ENCODE measurements around the gene HDAC8. TPM values are rescaled to one million over a fixed set of nuclear protein-coding genes. Genes with fewer than 3 reads are reported as not detected.

Gene HDAC8
- total and polyA plus RNA-seq, 2 donors from 2014 or later: 32.9 to 38.4 TPM

DNA sequence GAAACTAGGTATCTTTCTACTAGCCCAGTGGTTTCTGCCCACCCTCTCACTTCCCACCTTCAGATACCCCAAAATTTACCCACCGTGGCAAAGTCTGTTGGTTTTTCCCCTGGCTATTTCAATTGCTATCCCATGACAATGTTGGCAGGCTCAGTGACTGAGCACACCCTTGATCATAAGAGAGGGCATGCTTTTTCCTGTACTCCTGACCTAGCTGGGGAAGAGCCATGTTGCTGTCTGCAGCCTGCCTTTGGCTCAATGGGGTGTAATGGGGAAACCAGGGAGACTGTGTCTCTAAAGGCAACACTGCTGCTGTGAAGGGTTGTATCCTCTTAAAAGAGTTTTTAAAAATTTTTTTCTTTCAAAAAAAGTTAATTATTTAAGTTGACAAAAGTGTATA, 176.5 kb downstream of the HDAC8 start:
- FAIRE-seq: no peak
- H3K4me3 ChIP-seq (ENCODE audit: low read length in 3 of 3): no peak overlapping the region
- H3K36me3 ChIP-seq (ENCODE audit: control insufficient read depth in 2 of 3, insufficient read depth in 3 of 3, low read length in 3 of 3): no peaks in the 10 kb centered on the region
- intact Hi-C loops (cut with DNase I): no loop called here
- no peak overlapping the region for H3K9ac ChIP-seq (ENCODE audit: low read length in 3 of 3)
- H3K4me1 ChIP-seq (ENCODE audit: control insufficient read depth in 2 of 3, insufficient read depth in 2 of 3, low read depth in 1 of 3, low read length in 3 of 3): no peaks in the 10 kb centered on the region
- no peak for DNase-seq
- no peak overlapping the region for H3K27ac ChIP-seq (ENCODE audit: low read depth in 2 of 2, low read length in 2 of 2)
- H3K27me3 ChIP-seq (ENCODE audit: control insufficient read depth, insufficient read depth, low read length): peaks cover 2% of the 10 kb centered on the region
- no peaks in the 10 kb centered on the region for H3K9me3 ChIP-seq (ENCODE audit: control insufficient read depth in 2 of 3, insufficient read depth in 1 of 3, low read length in 3 of 3)
- TF ChIP-seq, protein P1, sequence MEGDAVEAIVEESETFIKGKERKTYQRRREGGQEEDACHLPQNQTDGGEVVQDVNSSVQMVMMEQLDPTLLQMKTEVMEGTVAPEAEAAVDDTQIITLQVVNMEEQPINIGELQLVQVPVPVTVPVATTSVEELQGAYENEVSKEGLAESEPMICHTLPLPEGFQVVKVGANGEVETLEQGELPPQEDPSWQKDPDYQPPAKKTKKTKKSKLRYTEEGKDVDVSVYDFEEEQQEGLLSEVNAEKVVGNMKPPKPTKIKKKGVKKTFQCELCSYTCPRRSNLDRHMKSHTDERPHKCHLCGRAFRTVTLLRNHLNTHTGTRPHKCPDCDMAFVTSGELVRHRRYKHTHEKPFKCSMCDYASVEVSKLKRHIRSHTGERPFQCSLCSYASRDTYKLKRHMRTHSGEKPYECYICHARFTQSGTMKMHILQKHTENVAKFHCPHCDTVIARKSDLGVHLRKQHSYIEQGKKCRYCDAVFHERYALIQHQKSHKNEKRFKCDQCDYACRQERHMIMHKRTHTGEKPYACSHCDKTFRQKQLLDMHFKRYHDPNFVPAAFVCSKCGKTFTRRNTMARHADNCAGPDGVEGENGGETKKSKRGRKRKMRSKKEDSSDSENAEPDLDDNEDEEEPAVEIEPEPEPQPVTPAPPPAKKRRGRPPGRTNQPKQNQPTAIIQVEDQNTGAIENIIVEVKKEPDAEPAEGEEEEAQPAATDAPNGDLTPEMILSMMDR (IDR thresholded peaks at IDR 0.05; ENCODE audit: borderline replicate concordance, extremely low read depth, insufficient read depth): no peak

DNA sequence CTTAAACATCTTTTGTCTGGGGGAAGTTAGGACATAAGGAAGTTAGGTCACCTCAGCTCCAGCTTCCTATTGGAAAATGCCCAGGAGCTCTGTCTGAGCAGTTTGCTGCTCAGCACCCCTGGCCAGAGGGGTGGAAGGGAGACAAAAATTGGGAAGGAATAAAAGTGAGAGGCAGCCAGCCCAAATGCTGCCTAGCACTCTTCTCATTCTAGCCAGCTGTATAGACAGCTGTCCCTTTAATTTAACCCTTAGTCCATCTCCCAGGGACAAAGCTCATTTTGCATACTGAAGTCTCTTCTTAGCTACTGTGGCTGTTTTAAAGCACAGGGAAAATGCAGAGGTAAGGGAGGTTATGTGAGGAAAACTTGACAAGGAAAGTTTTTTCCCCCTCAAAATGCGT, 177.4 kb downstream of the HDAC8 start:
- FAIRE-seq: no peak

DNA sequence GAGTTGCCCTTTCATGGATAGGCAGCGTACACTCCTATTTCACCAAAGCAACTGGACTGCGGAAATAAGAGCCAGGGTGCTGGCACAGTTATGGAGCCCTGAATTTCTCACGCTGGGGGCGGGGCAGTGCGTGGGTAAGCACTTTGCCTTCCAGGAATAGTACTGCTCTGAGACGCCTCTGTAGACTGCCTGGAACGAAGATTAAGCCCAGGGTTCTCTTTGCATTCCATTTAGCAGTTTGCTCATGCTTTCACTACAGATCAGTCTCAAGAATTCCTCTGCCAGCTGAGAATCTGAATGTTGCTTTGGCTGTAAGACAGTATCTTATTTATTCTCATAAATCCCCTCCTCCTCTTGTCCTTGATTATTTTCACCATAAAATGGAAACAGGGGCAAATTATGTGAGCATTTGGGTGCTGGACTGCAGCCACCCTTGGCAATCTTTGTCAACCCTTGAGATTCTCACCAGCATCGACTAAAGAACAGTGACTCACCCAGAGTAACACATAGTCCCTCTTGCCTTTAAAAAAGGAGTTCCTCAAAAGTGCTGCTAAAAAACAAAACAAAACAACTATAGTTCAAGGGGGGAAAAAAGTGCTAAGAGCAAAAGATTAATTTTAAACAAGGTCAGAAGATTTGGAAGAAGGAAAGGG, 178.0 kb downstream of the HDAC8 start:
- Histone ChIP-seq H3K4me1 (ENCODE audit: control insufficient read depth in 2 of 3, insufficient read depth in 2 of 3, low read depth in 1 of 3, low read length in 3 of 3) (no peaks in the 10 kb centered on the region), H3K27me3 (ENCODE audit: control insufficient read depth, insufficient read depth, low read length) (peaks cover 5% of the 10 kb centered on the region), H3K27ac (ENCODE audit: low read depth in 2 of 2, low read length in 2 of 2) (no peak overlapping the region), H3K4me3 (ENCODE audit: low read length in 3 of 3) (no peak overlapping the region), H3K9ac (ENCODE audit: low read length in 3 of 3) (no peak overlapping the region), H3K36me3 (ENCODE audit: control insufficient read depth in 2 of 3, insufficient read depth in 3 of 3, low read length in 3 of 3) (no peaks in the 10 kb centered on the region), H3K9me3 (ENCODE audit: control insufficient read depth in 2 of 3, insufficient read depth in 1 of 3, low read length in 3 of 3) (no peaks in the 10 kb centered on the region)
- intact Hi-C loops (cut with DNase I): no loop called here
- no peak for FAIRE-seq
- TF ChIP-seq, protein P1 (IDR thresholded peaks at IDR 0.05; ENCODE audit: borderline replicate concordance, extremely low read depth, insufficient read depth): no peak
- DNase-seq: peak in 1 of 5 donors; percentile 29

More for the DNA sequence above, 177.4 kb downstream of the HDAC8 start:
- Histone ChIP-seq H3K4me3 (ENCODE audit: low read length in 3 of 3) (no peak overlapping the region), H3K4me1 (ENCODE audit: control insufficient read depth in 2 of 3, insufficient read depth in 2 of 3, low read depth in 1 of 3, low read length in 3 of 3) (no peaks in the 10 kb centered on the region), H3K9me3 (ENCODE audit: control insufficient read depth in 2 of 3, insufficient read depth in 1 of 3, low read length in 3 of 3) (no peaks in the 10 kb centered on the region), H3K9ac (ENCODE audit: low read length in 3 of 3) (no peak overlapping the region), H3K36me3 (ENCODE audit: control insufficient read depth in 2 of 3, insufficient read depth in 3 of 3, low read length in 3 of 3) (no peaks in the 10 kb centered on the region), H3K27ac (ENCODE audit: low read depth in 2 of 2, low read length in 2 of 2) (no peak overlapping the region), H3K27me3 (ENCODE audit: control insufficient read depth, insufficient read depth, low read length) (peaks cover 5% of the 10 kb centered on the region)
- intact Hi-C loops (cut with DNase I): no loop called here
- TF ChIP-seq, protein P1 (IDR thresholded peaks at IDR 0.05; ENCODE audit: borderline replicate concordance, extremely low read depth, insufficient read depth): no peak
- DNase-seq: no peak
